PC-3 (cell line): Measurements from ENCODE around the gene PROX1. TPM values are rescaled to one million over a fixed set of nuclear protein-coding genes. Genes with fewer than 3 reads are reported as not detected.

Experiments used
- ATAC-seq: fragments of 200-7000 bp; cut with Tn5 transposase; 2 replicates; pipeline ENCODE4 v1.9.1; 2020; ENCODE audit warnings: mild to moderate bottlenecking, moderate library complexity
- BruUV-seq: library from RNA; stranded (reverse); fragments of 400-500 nt; replicated peaks from 2 replicates; lab custom pipeline; 2021; lab: Mats Ljungman, UMichigan
- CTCF ChIA-PET: fragments of 300-600 bp; sonication (Branson Sonifier 250); formaldehyde crosslinking; loops from one replicate; lab custom pipeline; 2022; ENCODE audit warnings: antibody characterized with exemption; lab: Charles Lee
- POLR2A ChIA-PET: fragments of 300-600 bp; sonication (Branson Sonifier 250); formaldehyde crosslinking; loops from one replicate; lab custom pipeline; 2022; ENCODE audit warnings: antibody characterized with exemption; ENCODE audit not compliant: unreplicated experiment; lab: Charles Lee
- DNase-seq: peaks from one replicate; pipeline ENCODE4 v3.0.0-alpha.2; 2015
- H2AFZ ChIP-seq: fragments of 300-600 bp; sonication (generic); 2 replicates; pipeline ENCODE4 v1.6.0; 2016; ENCODE audit warnings: antibody characterized with exemption, low read length
- H3F3A ChIP-seq: fragments of 300-600 bp; sonication (generic); one replicate; pipeline ENCODE4 v1.6.0; 2017; ENCODE audit warnings: antibody characterized with exemption, low read length, control low read depth, mild to moderate bottlenecking; ENCODE audit not compliant: unreplicated experiment
- H3K27ac ChIP-seq: fragments of 300-600 bp; sonication (generic); 2 replicates; pipeline ENCODE4 v1.5.1; 2016; ENCODE audit warnings: mild to moderate bottlenecking, low read length
- H3K27me3 ChIP-seq: fragments of 300-600 bp; sonication (generic); 2 replicates; pipeline ENCODE4 v1.6.1; 2016; ENCODE audit warnings: low read length, mixed read lengths
- H3K36me3 ChIP-seq: fragments of 300-600 bp; sonication (generic); 2 replicates; pipeline ENCODE4 v1.6.1; 2016; ENCODE audit warnings: low read depth, mixed run types, low read length, mixed read lengths
- H3K4me1 ChIP-seq: fragments of 300-600 bp; sonication (generic); 2 replicates; pipeline ENCODE4 v1.5.1; 2016; ENCODE audit warnings: low read length; ENCODE audit not compliant: insufficient read depth
- H3K4me2 ChIP-seq: fragments of 300-600 bp; sonication (generic); 2 replicates; pipeline ENCODE4 v1.6.0; 2016; ENCODE audit warnings: low read length
- H3K4me3 ChIP-seq: fragments of 300-600 bp; sonication (generic); 2 replicates; pipeline ENCODE4 v1.5.1; 2016; ENCODE audit warnings: mild to moderate bottlenecking, low read length, mixed read lengths
- H3K79me2 ChIP-seq: fragments of 300-600 bp; sonication (generic); 2 replicates; pipeline ENCODE4 v1.6.1; 2017; ENCODE audit warnings: low read length, mixed read lengths
- H3K9ac ChIP-seq: fragments of 300-600 bp; sonication (generic); 2 replicates; pipeline ENCODE4 v1.6.0; 2016; ENCODE audit warnings: mild to moderate bottlenecking, low read length
- H3K9me2 ChIP-seq: fragments of 300-600 bp; sonication (generic); replicated peaks from 2 replicates; pipeline ENCODE4 v1.6.1; 2016; ENCODE audit warnings: mixed run types, low read length, mixed read lengths
- H3K9me3 ChIP-seq: fragments of 300-600 bp; sonication (generic); 2 replicates; pipeline ENCODE4 v1.6.1; 2016; ENCODE audit warnings: low read length, mixed read lengths
- H4K20me1 ChIP-seq: fragments of 300-600 bp; sonication (generic); 2 replicates; pipeline ENCODE4 v1.6.1; 2016; ENCODE audit warnings: low read length, mixed read lengths
- CTCF ChIP-seq: fragments of 300-600 bp; sonication (generic); conservative IDR thresholded peaks from 2 replicates; pipeline ENCODE4 v1.5.1; 2017; ENCODE audit warnings: antibody characterized with exemption, low read depth, mild to moderate bottlenecking, low read length
- EZH2 ChIP-seq: fragments of 300-600 bp; sonication (generic); IDR thresholded peaks from one replicate; pipeline ENCODE4 v1.6.1; 2017; ENCODE audit warnings: antibody characterized with exemption, mild to moderate bottlenecking, low read length; ENCODE audit not compliant: unreplicated experiment
- EZH2phosphoT487 ChIP-seq: fragments of 300-600 bp; sonication (generic); IDR thresholded peaks from 2 replicates; pipeline ENCODE4 v1.6.1; 2018; ENCODE audit warnings: mild to moderate bottlenecking, antibody characterized with exemption, low read length, borderline replicate concordance
- intact Hi-C: fragments of 100-400 bp; cut with micrococcal nuclease; formaldehyde crosslinking; loops from 2 replicates; pipeline ENCODE4 v1.9.0; 2023
- total RNA-seq: library from RNA; depleted of rRNA; stranded (reverse); fragments of >200 nt; gene quantifications from 2 replicates; pipeline ENCODE4 v1.2.3, GENCODE V29; 2014

The PROX1 gene
- total RNA-seq, 1 experiment from 2014 or later, result not detected

- Histone ChIP-seq H3K4me2 (no peak overlapping the region), H3K27ac (no peak overlapping the region), H2AFZ (no peak overlapping the region), H3K9me2 (no peaks in the 10 kb centered on the region), H3F3A (no peaks in the 10 kb centered on the region), H4K20me1 (no peaks in the 10 kb centered on the region), H3K9me3 (no peaks in the 10 kb centered on the region), H3K36me3 (no peaks in the 10 kb centered on the region), H3K27me3 (peaks cover 92% of the 10 kb centered on the region), H3K9ac (no peak overlapping the region), H3K79me2 (no peaks in the 10 kb centered on the region), H3K4me3 (no peak overlapping the region), H3K4me1 (no peaks in the 10 kb centered on the region)
- intact Hi-C loops, result no loop called here
- no TSS peak for BruUV-seq
- ATAC-seq, result no peak
- TF ChIP-seq EZH2 (no peak), EZH2phosphoT487 (no peak), CTCF (no peak)
- ChIA-PET CTCF (no interaction called here), POLR2A (no interaction called here)
- no peak for DNase-seq
Measured at GRCh38 chr1:214031267-214031650, 43.5 kb downstream of the PROX1 start.

DNA sequence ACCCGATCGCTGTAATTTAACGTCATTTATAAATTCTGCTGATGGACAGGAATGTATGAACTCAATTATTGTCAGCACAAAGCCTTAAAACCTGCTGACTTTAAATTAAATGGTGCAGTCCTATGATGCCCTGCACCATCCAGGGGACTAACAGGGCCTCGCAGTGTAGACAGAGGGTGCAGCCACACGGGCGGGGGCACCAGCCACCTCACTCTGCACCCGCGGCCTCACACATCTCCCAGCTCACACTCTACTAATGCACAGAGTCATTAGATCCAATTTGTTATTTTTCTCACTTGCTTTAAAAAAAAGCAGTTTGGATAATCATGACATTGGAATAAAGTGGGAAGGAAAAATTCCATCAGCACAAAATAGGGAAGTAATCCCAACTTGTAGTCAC is 49.7 kb downstream of the PROX1 start:
- H4K20me1 ChIP-seq, result no peaks in the 10 kb centered on the region
- peaks cover 95% of the 10 kb centered on the region for H3K27me3 ChIP-seq
- no peaks in the 10 kb centered on the region for H3K9me2 ChIP-seq
- H3K79me2 ChIP-seq, result no peaks in the 10 kb centered on the region
- H3F3A ChIP-seq, result no peaks in the 10 kb centered on the region
- H3K4me2 ChIP-seq, result no peak overlapping the region
- H3K4me1 ChIP-seq, result no peaks in the 10 kb centered on the region
- H3K9me3 ChIP-seq, result no peaks in the 10 kb centered on the region
- BruUV-seq, result no TSS peak
- POLR2A ChIA-PET, result no interaction called here
- TF ChIP-seq CTCF (no peak), EZH2 (no peak), EZH2phosphoT487 (no peak)
- DNase-seq, result no peak
- no peaks in the 10 kb centered on the region for H3K36me3 ChIP-seq
- H3K9ac ChIP-seq, result no peak overlapping the region
- no peak overlapping the region for H3K27ac ChIP-seq
- no peak overlapping the region for H3K4me3 ChIP-seq
- CTCF ChIA-PET, result no interaction called here
- H2AFZ ChIP-seq, result no peak overlapping the region
- intact Hi-C loops, result no loop called here
- ATAC-seq, result no peak

DNA sequence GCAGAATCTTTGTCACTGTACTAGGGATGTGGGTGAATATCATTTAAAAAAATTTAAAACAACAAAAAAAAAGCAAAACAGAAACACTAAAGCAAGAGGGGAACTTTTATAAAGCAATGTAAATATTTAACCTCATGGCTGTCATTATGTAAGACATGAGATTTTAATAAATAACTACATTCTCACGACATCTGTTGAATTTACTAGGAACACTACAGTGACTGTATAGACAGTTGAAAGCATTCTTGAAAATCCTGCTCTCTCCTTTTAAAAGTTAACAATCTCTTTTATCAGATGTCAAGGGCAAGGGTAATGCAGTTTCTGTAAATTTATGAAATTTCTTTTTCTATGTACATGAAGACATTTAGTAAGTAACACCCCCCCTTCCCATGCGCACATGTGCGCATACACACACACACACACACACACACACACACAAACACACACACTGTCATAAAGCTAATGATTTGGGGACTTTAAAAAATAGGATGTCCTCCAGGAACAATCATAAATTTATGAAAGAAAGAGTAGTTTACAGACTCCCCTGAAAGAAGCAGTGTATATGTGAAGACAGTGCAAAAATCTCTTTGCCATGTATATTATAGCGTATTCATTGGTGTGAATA is 51.7 kb downstream of the PROX1 start:
- ATAC-seq, result no peak
- BruUV-seq, result no TSS peak
- DNase-seq, result no peak
- ChIA-PET CTCF (no interaction called here), POLR2A (no interaction called here)
- no peak overlapping the region for H3K4me2 ChIP-seq
- H3K27me3 ChIP-seq, result peaks cover 84% of the 10 kb centered on the region
- no peak for TF ChIP-seq CTCF
- no peak for TF ChIP-seq EZH2phosphoT487
- H3K4me1 ChIP-seq, result no peaks in the 10 kb centered on the region
- no peak overlapping the region for H3K4me3 ChIP-seq
- H3K79me2 ChIP-seq, result no peaks in the 10 kb centered on the region
- no peaks in the 10 kb centered on the region for H4K20me1 ChIP-seq
- no peaks in the 10 kb centered on the region for H3K36me3 ChIP-seq
- H3K9me3 ChIP-seq, result no peaks in the 10 kb centered on the region
- intact Hi-C loops, result no loop called here
- H3K9me2 ChIP-seq, result no peaks in the 10 kb centered on the region
- H2AFZ ChIP-seq, result no peak overlapping the region
- H3K27ac ChIP-seq, result no peak overlapping the region
- no peaks in the 10 kb centered on the region for H3F3A ChIP-seq
- no peak overlapping the region for H3K9ac ChIP-seq
